ENCODE results near the gene PCBP3. TPM values are rescaled to one million over a fixed set of nuclear protein-coding genes. Genes with fewer than 3 reads are reported as not detected.

Gene PCBP3
- total and polyA plus RNA-seq, 2 donors (not counting 3 experiments of a cell fraction or from before 2014, with no cell fraction given) = 0.06 to 1.1 TPM

DNA sequence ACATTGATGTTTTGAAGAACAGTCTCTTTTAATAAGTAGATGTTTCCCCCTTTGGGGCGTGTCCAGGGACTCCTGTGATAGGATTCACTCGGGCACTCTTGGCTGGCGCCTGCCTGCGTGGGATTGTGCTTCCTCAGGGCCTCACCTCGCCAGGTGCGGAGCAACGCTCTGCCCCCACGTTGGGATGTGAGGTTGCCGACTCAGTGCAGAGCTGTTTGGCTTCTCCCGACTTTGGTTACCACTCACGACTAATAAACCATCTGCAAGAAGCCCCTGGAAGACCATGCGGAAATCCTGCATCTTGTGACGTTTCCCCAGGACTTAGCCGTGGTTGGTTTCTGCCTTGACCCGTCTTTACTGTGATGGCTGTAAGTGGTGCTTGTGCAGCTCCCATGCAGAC, 106.4 kb downstream of the PCBP3 start:
- no peak overlapping the region for H2AFZ ChIP-seq (ENCODE audit: low read depth, low read length)
- ChIA-PET POLR2A (no interaction called here), CTCF (no interaction called here)
- intact Hi-C loops (cut with micrococcal nuclease) = no loop called here
- DNase-seq (ENCODE audit: low read depth, low spot score) (no peak), FAIRE-seq (no peak)
- no peaks in the 10 kb centered on the region for H4K20me1 ChIP-seq (replicated peaks; ENCODE audit: control insufficient read depth, extremely low read depth, insufficient read depth, low read length)
- TF ChIP-seq, protein P1, sequence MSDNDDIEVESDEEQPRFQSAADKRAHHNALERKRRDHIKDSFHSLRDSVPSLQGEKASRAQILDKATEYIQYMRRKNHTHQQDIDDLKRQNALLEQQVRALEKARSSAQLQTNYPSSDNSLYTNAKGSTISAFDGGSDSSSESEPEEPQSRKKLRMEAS (IDR thresholded peaks at IDR 0.05; ENCODE audit: insufficient read depth, insufficient read length) = no peak
- TF ChIP-seq JUN (IDR thresholded peaks at IDR 0.05; ENCODE audit: borderline replicate concordance, insufficient read depth, insufficient read length, low read depth) (no peak), POLR2A (IDR thresholded peaks at IDR 0.05; ENCODE audit: low read depth, low read length) (no peak), EZH2 (IDR thresholded peaks at IDR 0.05; ENCODE audit: borderline replicate concordance, low read depth, low read length, severe bottlenecking) (no peak), GATA2 (IDR thresholded peaks at IDR 0.05; ENCODE audit: insufficient read depth, insufficient read length, low read depth, low read length) (no peak), POLR2AphosphoS5 (IDR thresholded peaks at IDR 0.05; ENCODE audit: insufficient read depth, low read depth, low read length) (no peak), MYC (IDR thresholded peaks at IDR 0.05; ENCODE audit: low read depth, low read length) (no peak), FOS (IDR thresholded peaks at IDR 0.05; ENCODE audit: borderline replicate concordance, insufficient read depth, low read length) (no peak)
- TF ChIP-seq, protein P2, sequence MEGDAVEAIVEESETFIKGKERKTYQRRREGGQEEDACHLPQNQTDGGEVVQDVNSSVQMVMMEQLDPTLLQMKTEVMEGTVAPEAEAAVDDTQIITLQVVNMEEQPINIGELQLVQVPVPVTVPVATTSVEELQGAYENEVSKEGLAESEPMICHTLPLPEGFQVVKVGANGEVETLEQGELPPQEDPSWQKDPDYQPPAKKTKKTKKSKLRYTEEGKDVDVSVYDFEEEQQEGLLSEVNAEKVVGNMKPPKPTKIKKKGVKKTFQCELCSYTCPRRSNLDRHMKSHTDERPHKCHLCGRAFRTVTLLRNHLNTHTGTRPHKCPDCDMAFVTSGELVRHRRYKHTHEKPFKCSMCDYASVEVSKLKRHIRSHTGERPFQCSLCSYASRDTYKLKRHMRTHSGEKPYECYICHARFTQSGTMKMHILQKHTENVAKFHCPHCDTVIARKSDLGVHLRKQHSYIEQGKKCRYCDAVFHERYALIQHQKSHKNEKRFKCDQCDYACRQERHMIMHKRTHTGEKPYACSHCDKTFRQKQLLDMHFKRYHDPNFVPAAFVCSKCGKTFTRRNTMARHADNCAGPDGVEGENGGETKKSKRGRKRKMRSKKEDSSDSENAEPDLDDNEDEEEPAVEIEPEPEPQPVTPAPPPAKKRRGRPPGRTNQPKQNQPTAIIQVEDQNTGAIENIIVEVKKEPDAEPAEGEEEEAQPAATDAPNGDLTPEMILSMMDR (IDR thresholded peaks at IDR 0.05; ENCODE audit: extremely low read depth in 1 of 2, insufficient read depth in 1 of 2, low read depth in 1 of 2, low read length in 2 of 2) = no peak
- dilution Hi-C loops (cut with MboI; ENCODE audit: extremely low pct_ligation_motif_present, low sequenced_read_pairs) = no loop called here
- no peaks in the 10 kb centered on the region for H3K9me1 ChIP-seq (replicated peaks; ENCODE audit: control insufficient read depth, extremely low read depth, insufficient read depth, low read length)
- H3K27ac ChIP-seq (ENCODE audit: insufficient read depth, low read depth, low read length) = no peak overlapping the region
- no peaks in the 10 kb centered on the region for H3K9me3 ChIP-seq (replicated peaks; ENCODE audit: control insufficient read depth, insufficient read depth, low read length)
- H3K79me2 ChIP-seq (ENCODE audit: control insufficient read depth, insufficient read depth, low read length) = no peaks in the 10 kb centered on the region
- H3K9ac ChIP-seq (replicated peaks; ENCODE audit: extremely low read depth, insufficient read depth, low read length) = no peak overlapping the region
- H3K4me3 ChIP-seq (replicated peaks in 1 of 3; ENCODE audit: insufficient read depth in 1 of 3, low read depth in 1 of 3, low read length in 3 of 3) = no peak overlapping the region
- peaks cover 0 to 3% of the 10 kb centered on the region in 2 experiments for H3K27me3 ChIP-seq (ENCODE audit: control insufficient read depth in 2 of 2, insufficient read depth in 2 of 2, low read length in 2 of 2)
- H3K36me3 ChIP-seq (ENCODE audit: control insufficient read depth in 2 of 2, extremely low read depth in 1 of 2, insufficient read depth in 2 of 2, low read length in 2 of 2) = no peaks in the 10 kb centered on the region
- BruUV-seq (replicated peaks) = no TSS peak
- H3K4me2 ChIP-seq (ENCODE audit: insufficient read depth, low read length) = no peak overlapping the region
- no peaks in the 10 kb centered on the region for H3K4me1 ChIP-seq (ENCODE audit: control insufficient read depth, extremely low read depth, insufficient read depth, low read length)

Data from endothelial cell of umbilical vein (primary cell).